ENCODE results near the gene PDE4D. TPM values are rescaled to one million over a fixed set of nuclear protein-coding genes. Genes with fewer than 3 reads are reported as not detected.

PDE4D gene
- total RNA-seq, 4 donors from 2014 or later, result 14.7 to 36.3 (median 24.7) TPM

DNA sequence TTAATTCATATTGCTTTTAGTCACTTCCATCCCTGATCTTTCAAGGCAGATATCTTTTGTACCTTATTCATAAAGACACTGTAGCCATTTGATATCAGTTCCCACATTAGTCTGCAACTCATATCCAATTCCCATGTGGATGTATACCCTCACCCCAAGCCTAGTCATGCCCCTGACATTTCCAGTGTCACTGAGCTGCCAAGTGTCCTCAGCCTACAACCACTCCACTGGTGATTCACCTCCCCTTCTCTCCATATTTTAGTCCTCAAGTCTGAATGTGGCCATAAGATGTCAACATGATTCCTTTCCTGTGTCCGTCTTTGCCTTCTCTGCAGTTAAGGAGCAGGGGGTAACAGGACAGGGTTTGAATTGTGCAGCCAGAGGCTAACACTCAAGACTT, 963.8 kb downstream of the PDE4D start:
- H3K27ac ChIP-seq, result no peak overlapping the region
- H3K4me3 ChIP-seq (replicated peaks in 1 of 3), result no peak overlapping the region
- TF ChIP-seq POLR2A (IDR thresholded peaks at IDR 0.05), result no peak
- TF ChIP-seq, protein P1, sequence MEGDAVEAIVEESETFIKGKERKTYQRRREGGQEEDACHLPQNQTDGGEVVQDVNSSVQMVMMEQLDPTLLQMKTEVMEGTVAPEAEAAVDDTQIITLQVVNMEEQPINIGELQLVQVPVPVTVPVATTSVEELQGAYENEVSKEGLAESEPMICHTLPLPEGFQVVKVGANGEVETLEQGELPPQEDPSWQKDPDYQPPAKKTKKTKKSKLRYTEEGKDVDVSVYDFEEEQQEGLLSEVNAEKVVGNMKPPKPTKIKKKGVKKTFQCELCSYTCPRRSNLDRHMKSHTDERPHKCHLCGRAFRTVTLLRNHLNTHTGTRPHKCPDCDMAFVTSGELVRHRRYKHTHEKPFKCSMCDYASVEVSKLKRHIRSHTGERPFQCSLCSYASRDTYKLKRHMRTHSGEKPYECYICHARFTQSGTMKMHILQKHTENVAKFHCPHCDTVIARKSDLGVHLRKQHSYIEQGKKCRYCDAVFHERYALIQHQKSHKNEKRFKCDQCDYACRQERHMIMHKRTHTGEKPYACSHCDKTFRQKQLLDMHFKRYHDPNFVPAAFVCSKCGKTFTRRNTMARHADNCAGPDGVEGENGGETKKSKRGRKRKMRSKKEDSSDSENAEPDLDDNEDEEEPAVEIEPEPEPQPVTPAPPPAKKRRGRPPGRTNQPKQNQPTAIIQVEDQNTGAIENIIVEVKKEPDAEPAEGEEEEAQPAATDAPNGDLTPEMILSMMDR (IDR thresholded peaks at IDR 0.05), result no peak
- H3K27me3 ChIP-seq, result no peaks in the 10 kb centered on the region
- no peak for DNase-seq
- WGBS, 2 donors, result 83 to 86% methylated on average over 1 of the region's 1 CpG
- no peaks in the 10 kb centered on the region for H3K4me1 ChIP-seq
- intact Hi-C loops (cut with DNase I), result no loop called here
- H3K36me3 ChIP-seq, result no peaks in the 10 kb centered on the region
- no peaks in the 10 kb centered on the region for H3K9me3 ChIP-seq

DNA sequence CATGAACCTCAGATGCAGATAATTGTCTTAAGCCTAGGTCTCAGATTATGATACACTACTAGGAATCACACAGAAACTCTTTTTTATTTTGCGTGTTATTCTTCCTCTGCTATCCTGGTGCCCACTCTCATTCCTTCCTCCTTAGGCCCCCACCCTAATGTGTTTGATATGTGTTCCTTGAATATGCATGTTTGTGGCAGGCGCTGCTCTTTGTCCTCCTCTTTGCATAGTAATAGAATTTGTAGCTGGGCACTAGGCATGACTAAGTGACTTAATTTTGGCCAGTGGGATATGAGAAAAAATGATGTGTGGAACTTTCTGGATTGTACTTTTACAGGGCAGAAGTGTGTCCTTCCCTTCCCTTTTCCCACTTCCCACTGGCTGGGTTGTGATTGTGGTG, 965.6 kb downstream of the PDE4D start:
- no peak for DNase-seq
- no peak overlapping the region for H3K4me3 ChIP-seq (replicated peaks in 1 of 3)
- H3K27ac ChIP-seq, result no peak overlapping the region
- TF ChIP-seq, protein P1 (IDR thresholded peaks at IDR 0.05), result no peak
- no peak for TF ChIP-seq POLR2A (IDR thresholded peaks at IDR 0.05)
- WGBS, 2 donors, result 96 to 97% methylated on average over 2 of the region's 2 CpGs
- no peaks in the 10 kb centered on the region for H3K36me3 ChIP-seq
- no peaks in the 10 kb centered on the region for H3K27me3 ChIP-seq
- no peaks in the 10 kb centered on the region for H3K9me3 ChIP-seq
- intact Hi-C loops (cut with DNase I), result no loop called here
- no peaks in the 10 kb centered on the region for H3K4me1 ChIP-seq

DNA sequence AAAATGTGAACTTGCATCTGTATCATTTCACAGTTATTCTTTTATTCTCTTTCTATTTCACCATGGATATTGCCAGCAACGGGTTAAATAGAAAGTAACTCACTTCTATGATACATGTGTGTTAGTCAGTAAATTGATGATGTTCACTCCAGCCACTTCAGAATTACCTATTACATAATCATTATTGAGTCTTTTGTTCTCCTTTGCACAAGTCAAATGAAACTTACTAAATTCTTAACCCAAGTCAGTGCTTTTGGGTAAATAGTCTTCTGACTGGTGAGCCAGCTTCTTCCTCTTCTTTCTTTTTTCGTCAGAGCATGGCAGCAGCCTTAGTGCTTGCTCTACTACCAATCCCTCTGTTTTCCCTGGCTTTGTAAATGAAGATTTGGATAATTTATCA, 966.3 kb downstream of the PDE4D start:
- H3K27me3 ChIP-seq, result no peaks in the 10 kb centered on the region
- TF ChIP-seq POLR2A (IDR thresholded peaks at IDR 0.05), result no peak
- TF ChIP-seq, protein P1 (IDR thresholded peaks at IDR 0.05), result no peak
- no peaks in the 10 kb centered on the region for H3K36me3 ChIP-seq
- H3K4me3 ChIP-seq (replicated peaks in 1 of 3), result no peak overlapping the region
- intact Hi-C loops (cut with DNase I), result no loop called here
- 82 to 89% methylated on average over 2 of the region's 2 CpGs for WGBS, 2 donors
- no peak for DNase-seq
- H3K4me1 ChIP-seq, result no peaks in the 10 kb centered on the region
- no peak overlapping the region for H3K27ac ChIP-seq
- no peaks in the 10 kb centered on the region for H3K9me3 ChIP-seq

DNA sequence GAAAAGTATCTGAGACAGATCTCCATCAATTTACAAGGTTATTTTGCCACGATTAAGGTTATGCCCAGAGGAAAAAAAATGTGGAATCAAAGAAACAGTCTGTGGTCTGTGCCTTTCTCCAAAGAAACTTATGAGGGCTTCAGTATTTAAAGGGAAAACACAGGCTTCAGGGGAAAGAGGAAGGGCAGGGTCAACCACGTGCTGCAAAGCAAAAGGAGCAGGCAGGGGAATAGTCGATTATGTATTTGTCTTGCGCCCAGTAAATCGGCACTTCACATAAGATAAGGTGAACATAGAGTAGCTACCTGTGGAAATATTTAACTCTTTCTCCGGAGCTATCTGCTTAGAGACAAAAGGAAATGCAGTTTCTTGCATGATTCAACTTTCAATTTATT, 967.0 kb downstream of the PDE4D start:
- Histone ChIP-seq H3K27me3 (no peaks in the 10 kb centered on the region), H3K4me3 (replicated peaks in 1 of 3) (no peak overlapping the region), H3K9me3 (no peaks in the 10 kb centered on the region), H3K27ac (no peak overlapping the region), H3K4me1 (no peaks in the 10 kb centered on the region), H3K36me3 (no peaks in the 10 kb centered on the region)
- no peak for DNase-seq
- intact Hi-C loops (cut with DNase I), result no loop called here
- 33 to 42% methylated on average over 6 of the region's 6 CpGs for WGBS, 2 donors
- no peak for TF ChIP-seq POLR2A (IDR thresholded peaks at IDR 0.05)
- TF ChIP-seq, protein P1 (IDR thresholded peaks at IDR 0.05), result no peak

DNA sequence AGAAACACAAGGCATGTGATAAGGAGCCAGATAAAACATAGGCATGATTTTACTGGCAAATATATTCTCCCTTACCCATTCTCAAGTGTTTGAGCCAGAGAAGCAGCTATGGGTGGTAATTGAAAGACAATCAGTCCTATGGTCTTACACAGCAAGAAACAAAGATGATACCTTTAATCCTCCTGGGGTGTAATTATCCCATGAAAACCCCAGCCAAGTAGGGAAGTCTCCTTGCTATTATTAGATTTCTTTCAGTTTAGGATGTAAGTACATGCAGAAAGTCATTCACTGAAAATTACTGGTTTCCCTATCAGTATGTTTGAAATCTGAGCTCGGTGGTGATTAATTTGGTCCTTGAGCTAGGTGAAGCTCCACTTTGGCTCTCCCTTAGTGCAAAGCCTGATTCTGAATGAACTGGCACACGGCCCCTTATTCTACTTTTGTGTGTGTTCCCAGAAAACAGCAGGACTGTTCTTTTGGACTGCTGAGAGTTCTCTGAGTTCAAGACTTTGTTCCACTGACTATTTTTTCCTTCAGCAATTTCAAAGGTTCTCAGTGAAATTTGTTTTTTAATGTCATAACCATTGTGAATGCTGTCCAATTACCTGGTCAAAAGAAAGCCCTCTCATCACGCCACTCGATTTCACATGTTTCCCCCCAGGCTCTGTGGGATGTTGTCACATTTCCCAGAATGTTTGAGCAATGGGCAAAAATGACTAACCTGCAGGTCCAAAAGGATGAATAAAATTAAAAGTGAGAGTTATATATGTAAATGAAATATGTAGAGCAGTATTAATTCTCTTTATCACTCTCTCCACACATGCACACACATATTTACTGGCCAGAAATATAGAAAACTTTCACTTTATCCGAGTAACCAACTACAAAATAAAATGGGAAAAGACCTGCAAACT, 967.6 kb downstream of the PDE4D start:
- H3K4me3 ChIP-seq (replicated peaks in 1 of 3), result no peak overlapping the region
- intact Hi-C loops (cut with DNase I), result no loop called here
- H3K27me3 ChIP-seq, result no peaks in the 10 kb centered on the region
- H3K27ac ChIP-seq, result no peak overlapping the region
- TF ChIP-seq, protein P1 (IDR thresholded peaks at IDR 0.05), result no peak
- TF ChIP-seq POLR2A (IDR thresholded peaks at IDR 0.05), result no peak
- no peak for DNase-seq
- H3K9me3 ChIP-seq, result no peaks in the 10 kb centered on the region
- H3K4me1 ChIP-seq, result no peaks in the 10 kb centered on the region
- 55 to 64% methylated on average over 5 of the region's 5 CpGs for WGBS, 2 donors
- H3K36me3 ChIP-seq, result no peaks in the 10 kb centered on the region
